Middle frontal gyrus (tissue), 1 donor: ENCODE data around the gene DHX29.
A peak's percentile ranks its signal among the peaks of the same experiment; 100 is the strongest.

Experiments used
- DNase-seq: peaks from one replicate; pipeline ENCODE4 v3.0.0-alpha.2; 2015; ENCODE audit warnings: low spot score; ENCODE audit errors: extremely low spot score

DHX29 gene, protein sequence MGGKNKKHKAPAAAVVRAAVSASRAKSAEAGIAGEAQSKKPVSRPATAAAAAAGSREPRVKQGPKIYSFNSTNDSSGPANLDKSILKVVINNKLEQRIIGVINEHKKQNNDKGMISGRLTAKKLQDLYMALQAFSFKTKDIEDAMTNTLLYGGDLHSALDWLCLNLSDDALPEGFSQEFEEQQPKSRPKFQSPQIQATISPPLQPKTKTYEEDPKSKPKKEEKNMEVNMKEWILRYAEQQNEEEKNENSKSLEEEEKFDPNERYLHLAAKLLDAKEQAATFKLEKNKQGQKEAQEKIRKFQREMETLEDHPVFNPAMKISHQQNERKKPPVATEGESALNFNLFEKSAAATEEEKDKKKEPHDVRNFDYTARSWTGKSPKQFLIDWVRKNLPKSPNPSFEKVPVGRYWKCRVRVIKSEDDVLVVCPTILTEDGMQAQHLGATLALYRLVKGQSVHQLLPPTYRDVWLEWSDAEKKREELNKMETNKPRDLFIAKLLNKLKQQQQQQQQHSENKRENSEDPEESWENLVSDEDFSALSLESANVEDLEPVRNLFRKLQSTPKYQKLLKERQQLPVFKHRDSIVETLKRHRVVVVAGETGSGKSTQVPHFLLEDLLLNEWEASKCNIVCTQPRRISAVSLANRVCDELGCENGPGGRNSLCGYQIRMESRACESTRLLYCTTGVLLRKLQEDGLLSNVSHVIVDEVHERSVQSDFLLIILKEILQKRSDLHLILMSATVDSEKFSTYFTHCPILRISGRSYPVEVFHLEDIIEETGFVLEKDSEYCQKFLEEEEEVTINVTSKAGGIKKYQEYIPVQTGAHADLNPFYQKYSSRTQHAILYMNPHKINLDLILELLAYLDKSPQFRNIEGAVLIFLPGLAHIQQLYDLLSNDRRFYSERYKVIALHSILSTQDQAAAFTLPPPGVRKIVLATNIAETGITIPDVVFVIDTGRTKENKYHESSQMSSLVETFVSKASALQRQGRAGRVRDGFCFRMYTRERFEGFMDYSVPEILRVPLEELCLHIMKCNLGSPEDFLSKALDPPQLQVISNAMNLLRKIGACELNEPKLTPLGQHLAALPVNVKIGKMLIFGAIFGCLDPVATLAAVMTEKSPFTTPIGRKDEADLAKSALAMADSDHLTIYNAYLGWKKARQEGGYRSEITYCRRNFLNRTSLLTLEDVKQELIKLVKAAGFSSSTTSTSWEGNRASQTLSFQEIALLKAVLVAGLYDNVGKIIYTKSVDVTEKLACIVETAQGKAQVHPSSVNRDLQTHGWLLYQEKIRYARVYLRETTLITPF (N-terminal part only)

DNA sequence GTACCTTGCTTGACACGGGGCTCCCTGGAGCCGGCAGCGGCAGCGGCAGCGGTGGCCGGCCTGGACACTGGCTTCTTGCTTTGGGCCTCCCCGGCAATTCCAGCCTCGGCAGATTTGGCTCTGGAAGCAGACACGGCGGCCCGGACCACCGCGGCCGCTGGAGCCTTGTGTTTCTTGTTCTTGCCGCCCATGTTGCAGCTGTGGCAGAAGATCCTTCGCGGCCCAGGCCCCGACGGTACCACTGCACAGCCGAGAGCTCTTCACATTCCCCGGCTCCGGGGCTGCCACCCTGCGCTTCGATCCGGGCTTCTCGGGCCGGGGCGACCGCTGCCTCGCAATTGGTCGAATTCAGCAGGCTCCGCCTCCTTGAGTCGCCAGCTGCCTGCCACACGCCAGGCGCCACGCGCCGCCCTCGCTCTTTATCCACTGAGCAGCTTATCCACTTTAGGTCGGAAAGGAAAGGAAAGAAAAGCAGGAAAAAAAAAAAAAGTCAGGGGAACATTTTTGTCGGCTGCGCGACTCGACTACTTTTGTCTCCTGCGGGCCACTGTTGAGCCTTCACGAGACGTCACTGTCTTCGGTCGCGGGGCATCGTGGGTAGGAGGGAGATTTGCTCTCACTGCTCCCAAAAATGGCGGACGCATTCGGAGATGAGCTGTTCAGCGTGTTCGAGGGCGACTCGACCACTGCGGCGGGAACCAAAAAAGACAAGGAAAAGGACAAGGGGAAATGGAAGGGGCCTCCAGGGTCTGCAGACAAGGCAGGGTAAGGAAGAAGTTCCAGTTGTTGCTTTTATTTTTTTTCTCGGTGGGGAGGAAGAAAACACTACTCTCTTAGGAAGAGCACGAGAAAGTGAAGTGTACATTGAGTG, at the start of gene DHX29, which contains the start of gene MTREX:
Gene DHX29 (minus strand): TSS at position 312 of the 871 bp plus-strand sequence. CDS start 121 bp downstream, at position 191.
Gene MTREX (plus strand): TSS at position 607 of the 871 bp plus-strand sequence. CDS start 25 bp downstream, at position 632.
- peak; percentile 87 for DNase-seq

DNA sequence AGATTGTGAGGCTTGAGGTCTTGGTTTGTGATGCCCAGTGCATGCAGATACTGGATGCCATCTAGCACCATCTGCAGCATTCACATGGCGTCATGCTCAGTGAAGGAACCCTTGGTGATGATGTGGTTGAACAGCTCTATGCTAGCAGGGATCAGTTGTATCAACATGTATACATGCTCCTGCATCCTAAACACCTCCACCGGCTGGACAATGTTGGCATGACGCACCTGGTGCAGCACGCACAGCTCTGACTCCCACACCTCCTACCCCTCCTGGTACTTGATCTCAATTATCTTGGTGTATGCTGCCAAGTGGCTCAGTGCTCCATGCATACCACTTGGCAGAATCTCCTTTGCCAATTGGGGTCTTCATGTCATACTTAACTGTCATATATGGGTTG, 49.4 kb upstream of the DHX29 start:
- no peak for DNase-seq

DNA sequence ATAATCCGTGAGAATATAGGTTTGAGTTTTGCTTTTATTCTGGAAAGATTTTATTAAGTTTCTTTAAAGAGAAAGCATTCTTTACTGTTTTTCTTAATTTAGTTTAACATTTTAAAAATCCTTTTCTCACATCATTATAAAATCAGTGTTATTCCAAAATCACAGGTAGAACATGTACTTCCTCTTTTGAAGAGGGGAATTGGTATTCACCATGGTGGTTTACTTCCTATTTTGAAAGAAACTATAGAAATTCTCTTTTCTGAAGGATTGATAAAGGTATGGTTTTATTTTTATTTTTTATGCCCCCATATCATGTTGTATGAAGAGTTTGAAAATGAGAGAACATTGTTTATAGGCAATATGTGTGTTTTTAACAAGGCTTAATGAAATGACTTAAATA, 43.3 kb upstream of the DHX29 start:
- DNase-seq = no peak

DNA sequence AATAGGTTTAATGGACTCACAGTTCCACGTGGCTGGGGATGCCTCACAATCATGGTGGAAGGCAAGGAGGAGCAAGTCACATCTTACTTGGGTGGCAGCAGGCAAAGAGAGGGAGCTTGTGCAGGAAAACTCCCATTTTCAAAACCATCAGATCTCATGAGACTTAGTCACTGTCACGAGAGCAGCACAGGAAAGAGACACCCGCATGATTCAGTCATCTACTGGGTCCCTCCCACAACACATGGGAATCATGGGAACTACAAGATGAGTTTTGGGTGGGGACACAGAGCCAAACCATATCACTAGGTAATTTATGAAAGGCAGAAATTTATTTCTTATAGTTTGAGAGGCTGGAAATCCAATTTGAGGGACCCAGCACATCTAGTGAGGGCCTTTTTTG, 40.3 kb upstream of the DHX29 start:
- DNase-seq = no peak

DNA sequence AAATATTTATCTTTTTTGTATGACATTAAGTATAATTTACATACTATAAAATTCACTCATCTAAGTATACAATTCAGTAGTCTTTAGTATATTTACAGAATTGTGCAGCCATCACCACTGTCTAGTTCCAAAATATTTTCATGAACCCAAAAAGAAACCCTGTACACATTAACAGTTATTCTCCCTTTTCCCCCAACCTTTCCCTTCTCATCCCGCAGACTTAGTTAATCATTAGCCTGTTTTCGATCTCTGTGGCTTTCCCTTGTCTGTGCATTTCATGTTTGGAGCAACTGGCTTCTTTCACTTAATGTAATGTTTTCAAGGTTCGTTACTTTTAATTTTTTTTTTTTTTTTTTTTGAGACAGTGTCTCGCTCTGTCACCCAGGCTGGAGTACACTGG, 37.8 kb upstream of the DHX29 start:
- no peak for DNase-seq

DNA sequence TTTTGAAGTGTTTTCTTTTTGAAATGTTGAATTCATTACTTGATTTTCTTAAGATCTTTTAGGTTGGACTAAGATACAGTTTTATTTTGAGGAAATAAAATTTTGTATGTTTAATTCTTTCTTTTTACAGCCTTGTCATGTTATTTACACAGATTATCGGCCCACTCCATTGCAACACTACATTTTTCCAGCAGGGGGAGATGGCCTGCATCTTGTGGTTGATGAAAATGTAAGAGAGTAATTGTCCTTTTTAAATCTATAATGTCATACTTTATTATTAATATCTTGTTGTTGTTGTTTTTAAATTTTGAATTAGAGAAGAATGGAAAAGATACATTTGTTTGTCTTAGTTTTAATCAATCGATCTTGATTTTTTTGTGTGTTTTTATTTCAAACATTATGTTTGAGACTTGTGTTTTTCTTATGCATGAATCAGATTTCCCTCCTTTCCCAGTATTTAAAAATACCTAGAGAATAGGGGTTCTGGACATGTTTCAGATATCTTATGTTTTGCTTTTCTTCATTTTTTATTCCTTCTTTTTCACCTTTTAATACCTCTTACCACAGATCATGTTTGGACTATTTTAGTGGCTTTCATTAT, 37.0 kb upstream of the DHX29 start:
- peak; percentile 39 for DNase-seq

DNA sequence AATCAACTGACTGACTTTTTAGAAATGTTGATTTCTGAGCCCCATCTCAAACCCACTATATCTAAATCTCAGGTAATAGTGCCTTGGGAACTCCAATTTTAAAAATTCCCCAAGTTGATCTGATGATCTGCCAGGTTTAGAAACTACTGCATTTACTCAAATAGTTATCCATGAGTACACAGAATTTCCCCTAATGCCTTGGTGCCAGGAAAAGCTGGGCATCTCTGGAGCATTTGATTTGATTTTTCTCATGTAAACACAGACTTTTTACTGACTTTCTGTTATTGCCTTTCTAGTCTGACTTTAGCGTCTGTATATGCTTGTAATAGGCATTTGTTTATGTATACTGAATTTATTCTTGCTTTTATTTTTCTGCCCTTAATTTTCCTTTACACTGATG, 36.1 kb upstream of the DHX29 start:
- DNase-seq = no peak

DNA sequence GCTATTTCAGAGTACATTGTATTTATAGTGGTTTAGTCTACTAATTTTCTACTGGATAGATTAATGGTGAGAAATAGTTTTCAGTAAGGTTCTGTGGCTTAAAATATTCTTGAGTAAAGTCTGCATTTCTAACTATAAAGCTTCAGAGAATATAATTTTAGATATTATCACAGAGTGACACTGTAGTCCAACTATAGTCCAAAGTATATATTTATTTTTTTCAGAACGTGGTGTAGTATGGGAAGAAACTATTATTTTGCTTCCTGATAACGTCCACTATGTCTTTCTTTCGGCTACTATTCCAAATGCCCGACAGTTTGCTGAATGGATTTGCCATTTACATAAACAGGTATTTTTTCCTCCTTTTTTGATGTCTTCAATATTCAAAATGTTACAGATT, 35.6 kb upstream of the DHX29 start:
- DNase-seq = no peak

DNA sequence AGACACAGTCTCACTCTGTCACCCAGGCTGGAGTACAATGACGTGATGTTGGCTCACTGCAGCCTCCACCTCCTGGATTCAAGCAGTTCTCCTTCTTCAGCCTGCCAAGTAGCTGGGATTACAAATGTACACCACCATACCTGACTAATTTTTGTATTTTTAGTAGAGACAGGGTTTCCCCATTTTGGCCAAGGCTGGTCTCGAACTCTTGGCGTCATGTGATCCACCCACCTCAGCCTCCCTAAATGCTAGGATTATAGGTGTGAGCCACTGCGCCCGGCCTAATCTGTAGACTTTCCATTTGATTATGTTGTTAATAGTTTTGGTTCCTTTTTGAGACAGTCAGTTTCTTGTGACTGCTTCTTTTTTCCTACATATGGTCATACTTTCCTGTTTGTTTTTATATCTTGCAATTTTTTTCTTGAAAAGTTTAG, 31.3 kb upstream of the DHX29 start:
- no peak for DNase-seq

DNA sequence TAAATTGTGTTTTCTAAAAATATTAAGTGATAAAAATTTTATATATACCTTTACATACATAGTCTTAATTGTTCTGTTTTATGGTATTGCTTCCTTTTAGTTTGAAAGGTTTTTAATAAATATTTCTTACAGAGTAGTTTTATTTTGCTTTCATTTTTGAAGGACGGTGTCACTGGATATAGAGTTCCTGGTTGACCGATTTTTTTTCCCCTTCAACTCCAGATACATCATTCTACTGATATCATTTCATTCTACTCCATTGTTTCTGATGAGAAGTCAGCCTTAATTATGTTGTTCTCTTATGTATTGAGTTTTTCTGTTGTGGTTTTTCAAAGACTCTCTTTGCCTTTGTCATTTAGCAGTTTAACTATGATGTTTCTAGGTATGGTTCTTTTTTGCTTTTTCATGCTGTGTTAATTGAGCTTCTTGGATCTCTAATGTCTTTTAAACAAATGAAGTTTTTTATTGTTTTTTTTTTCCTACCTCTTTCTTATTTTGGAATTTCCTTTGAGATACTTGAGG, 30.7 kb upstream of the DHX29 start:
- DNase-seq = no peak

DNA sequence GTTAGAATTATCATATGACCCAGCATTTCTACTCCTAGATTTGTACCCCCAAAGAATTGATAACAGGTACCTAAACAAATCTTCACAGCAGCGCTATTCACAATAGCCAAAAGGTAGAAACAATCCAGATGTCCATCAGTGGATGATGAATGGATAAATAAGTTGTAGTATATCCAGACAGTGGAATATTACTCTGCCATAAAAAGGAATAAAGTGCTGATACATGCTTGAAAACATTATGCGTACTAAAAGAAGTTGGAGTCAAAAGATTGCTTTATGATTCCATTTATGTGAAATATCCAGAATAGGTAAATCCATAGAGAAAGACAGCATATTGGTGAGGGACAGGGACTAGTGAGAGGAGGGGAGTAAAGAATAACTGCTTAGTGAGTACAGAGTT, 26.3 kb upstream of the DHX29 start:
- no peak for DNase-seq

DNA sequence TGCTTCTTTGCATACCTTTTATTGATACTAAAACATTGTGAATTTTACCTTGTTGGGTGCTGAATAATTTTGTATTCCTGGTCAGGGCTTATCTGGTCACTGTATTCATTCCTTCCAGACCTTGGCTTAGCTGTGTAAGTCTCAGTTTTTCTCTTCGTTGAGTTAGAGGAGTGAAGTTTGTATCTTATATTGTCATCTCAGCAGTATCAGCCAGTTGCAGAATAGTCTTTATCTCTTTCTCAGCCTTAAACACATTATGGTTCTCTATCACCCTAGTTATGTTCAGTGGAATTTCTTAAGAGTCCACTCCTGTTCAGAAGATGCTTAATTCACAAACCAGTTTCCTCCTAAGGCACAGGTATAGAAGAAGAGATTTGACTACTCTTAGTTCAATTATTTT, 25.5 kb upstream of the DHX29 start:
- DNase-seq = no peak

DNA sequence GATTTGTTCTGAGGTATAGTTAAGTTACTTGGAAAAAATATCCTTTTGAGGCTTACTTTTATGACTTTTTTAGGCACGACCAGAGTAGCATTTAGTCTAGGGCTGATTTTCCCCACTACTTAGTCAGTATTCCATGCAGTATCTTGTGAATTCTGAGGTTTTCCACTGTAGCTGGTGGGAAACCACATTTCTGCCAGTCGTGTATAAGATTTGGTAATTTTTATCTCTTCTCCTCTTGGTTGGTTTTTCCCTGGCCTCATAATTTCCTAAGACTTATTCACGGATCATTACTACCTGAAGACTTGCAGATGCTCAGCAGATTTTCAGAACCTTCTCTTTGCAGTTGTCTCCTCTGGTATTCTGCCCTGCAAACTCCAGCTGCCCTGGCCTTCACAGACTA, 23.8 kb upstream of the DHX29 start:
- no peak for DNase-seq

DNA sequence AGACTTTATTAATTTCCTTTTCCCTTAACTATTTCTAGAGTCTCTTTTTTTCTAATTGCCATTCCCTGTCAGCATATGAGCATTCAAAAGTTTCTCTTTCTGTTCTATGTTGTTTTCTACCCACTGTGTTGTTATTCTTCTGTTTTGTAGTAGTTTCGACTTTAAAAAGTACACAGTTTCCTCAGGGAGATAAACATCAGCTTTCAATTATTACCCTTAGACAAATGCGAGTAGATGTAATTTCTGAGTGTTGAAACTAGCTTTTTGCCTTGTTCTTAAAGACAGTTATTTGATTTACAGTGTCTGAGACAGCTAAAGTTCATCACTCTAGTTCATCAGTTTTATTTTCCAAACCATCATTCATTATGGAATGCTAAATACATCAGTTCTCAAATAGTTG, 19.8 kb upstream of the DHX29 start:
- DNase-seq = no peak

DNA sequence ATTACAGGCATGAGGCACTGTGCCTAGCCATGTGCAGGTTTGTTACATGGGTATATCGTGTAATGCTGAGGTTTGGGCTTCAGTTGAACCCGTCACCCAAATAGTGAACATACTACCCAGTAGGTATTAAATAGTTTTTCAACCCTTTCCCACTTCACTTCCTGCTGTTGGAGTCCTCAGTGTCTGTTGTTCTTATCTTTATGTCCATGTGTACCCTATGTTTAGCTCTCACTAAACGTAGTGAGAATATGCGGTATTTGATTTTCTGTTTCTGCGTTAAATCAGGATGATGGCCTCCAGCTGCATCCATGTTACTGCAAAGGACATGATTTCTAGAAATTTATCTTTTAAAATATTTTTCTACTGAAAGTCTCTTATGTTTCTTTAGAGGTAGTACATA, 18.1 kb upstream of the DHX29 start:
- no peak for DNase-seq

DNA sequence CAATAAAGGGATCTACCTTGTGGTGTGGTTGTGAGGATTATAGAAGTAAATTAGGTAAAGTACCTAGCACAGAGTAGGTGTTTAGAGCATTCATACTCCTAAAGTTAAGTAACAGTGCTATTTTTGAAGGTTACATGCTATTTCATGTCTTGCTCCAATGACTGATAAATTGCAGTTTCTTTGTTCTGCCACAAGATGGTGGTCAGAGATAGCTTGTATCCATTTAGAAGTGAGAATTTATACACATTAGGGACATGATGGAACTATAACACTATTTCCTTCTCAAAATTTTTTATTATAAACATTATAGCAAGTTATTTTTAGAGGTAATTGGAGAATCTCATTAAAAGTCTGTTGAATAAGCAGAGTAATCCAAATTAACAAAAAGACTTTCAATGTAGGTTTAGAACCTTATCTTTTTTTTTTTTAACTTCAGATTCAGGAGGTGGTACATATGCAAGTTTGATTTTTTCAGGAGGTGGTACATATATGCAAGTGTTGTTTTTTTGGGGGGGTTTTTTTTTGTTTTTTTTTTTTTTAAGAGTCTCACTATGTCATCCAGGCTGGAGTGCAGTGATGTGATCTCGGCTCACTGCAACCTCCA, 17.4 kb upstream of the DHX29 start:
- DNase-seq = no peak

DNA sequence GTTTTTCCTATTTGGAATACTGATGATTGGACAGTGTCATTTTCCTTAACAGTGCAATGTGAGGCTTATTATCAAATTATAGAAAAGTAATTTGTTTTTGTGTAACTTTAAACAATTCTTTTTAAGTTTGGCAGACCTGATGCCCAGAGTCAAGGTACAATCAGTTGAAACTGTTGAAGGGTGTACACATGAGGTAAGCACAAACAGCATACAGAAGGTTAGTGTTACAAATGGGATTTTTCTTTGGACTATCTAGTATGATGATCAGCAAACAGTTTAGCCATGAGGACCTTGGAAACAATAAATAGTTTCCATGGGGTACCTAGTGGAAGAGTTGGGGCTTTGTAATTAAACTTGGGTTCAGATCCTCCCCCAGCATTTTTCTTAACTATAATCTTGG, 16.5 kb upstream of the DHX29 start:
- DNase-seq = no peak

DNA sequence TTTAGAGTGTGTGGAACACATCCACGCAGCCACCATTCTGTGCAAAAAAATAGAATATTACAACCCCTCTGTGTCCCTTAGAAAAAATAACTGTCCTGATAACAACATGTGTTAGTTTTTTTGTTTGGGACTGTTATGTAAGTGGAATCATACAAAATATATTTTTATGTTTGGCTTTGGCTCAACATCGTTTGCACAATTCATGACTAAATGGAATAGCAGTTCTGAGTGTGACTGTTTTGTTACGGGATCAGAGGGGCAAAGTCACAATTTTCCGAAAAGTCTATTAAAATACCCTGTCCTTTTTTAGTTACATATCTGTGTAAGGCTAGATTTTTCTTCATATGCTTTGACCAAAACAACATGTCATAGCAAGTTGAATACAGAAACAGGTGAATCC, 13.1 kb upstream of the DHX29 start:
- DNase-seq = no peak

DNA sequence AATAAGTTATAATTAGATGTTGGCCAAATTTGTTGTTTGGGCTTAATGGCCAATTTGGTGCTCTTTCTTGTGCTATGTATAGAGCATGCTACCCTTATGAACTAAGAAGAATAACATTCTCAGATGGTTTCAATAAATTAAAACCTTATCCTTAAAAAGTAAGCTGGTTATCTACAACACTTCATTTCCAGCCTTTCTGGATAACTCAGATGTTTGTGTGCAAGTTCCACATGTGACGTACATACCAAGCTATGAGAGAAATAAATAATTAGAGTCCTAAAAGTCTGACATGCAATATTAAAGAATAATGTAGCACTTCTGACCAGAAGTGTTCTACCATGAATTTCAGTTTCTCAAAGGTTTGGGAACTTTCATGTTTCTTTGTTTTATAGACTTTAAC, 12.0 kb upstream of the DHX29 start:
- no peak for DNase-seq
